WI38 (cell line): Measurements from ENCODE around the gene NPY4R2.
"Not testable (repeated sequence)": the region's sequence is repeated elsewhere in the genome, so short reads cannot be mapped to it uniquely, and the experiment has no call there.

ENCODE experiments used
- H3K4me3 ChIP-seq: 2 replicates; pipeline ENCODE4 v1.5.1; 2011; ENCODE audit warnings: low read depth, mild to moderate bottlenecking, control low read depth, low read length

NPY4R2 gene

GRCh38 chr10:47918475-47918874, at the start of gene NPY4R2:
NPY4R2 (plus strand) TSS chr10:47918662; CDS start chr10:47921988, 3,326 bp downstream.
- not testable (repeated sequence) for H3K4me3 ChIP-seq

GRCh38 chr10:47870887-47871286, 47.6 kb upstream of the NPY4R2 start:
- H3K4me3 ChIP-seq = not testable (repeated sequence)

- not testable (repeated sequence) for H3K4me3 ChIP-seq
These were observed 46.8 kb upstream of the NPY4R2 start for GRCh38 chr10:47871485-47872180.

- not testable (repeated sequence) for H3K4me3 ChIP-seq
These were observed 46.2 kb upstream of the NPY4R2 start for GRCh38 chr10:47872236-47872635.

GRCh38 chr10:47884239-47884638, 34.2 kb upstream of the NPY4R2 start:
- not testable (repeated sequence) for H3K4me3 ChIP-seq

GRCh38 chr10:47884934-47885333, 33.5 kb upstream of the NPY4R2 start:
- H3K4me3 ChIP-seq = not testable (repeated sequence)

- not testable (repeated sequence) for H3K4me3 ChIP-seq
These were observed 32.1 kb upstream of the NPY4R2 start for GRCh38 chr10:47886356-47886755.

- not testable (repeated sequence) for H3K4me3 ChIP-seq
These were observed 31.6 kb upstream of the NPY4R2 start for GRCh38 chr10:47886827-47887226.

- H3K4me3 ChIP-seq = not testable (repeated sequence)
These were observed 27.7 kb upstream of the NPY4R2 start for GRCh38 chr10:47890737-47891136.

GRCh38 chr10:47892494-47893261, 25.8 kb upstream of the NPY4R2 start:
- H3K4me3 ChIP-seq = not testable (repeated sequence)

- H3K4me3 ChIP-seq = not testable (repeated sequence)
These were observed 23.9 kb upstream of the NPY4R2 start for GRCh38 chr10:47894571-47894970.

GRCh38 chr10:47897813-47898212, 20.6 kb upstream of the NPY4R2 start:
- not testable (repeated sequence) for H3K4me3 ChIP-seq

GRCh38 chr10:47909333-47909732, 9.1 kb upstream of the NPY4R2 start:
- not testable (repeated sequence) for H3K4me3 ChIP-seq

GRCh38 chr10:47910486-47910885, 8.0 kb upstream of the NPY4R2 start:
- not testable (repeated sequence) for H3K4me3 ChIP-seq

GRCh38 chr10:47914052-47914451, 4.4 kb upstream of the NPY4R2 start:
- H3K4me3 ChIP-seq = not testable (repeated sequence)

- not testable (repeated sequence) for H3K4me3 ChIP-seq
These were observed 2.5 kb upstream of the NPY4R2 start for GRCh38 chr10:47915849-47916548.

GRCh38 chr10:47920610-47921009, 2.1 kb downstream of the NPY4R2 start:
- not testable (repeated sequence) for H3K4me3 ChIP-seq

- H3K4me3 ChIP-seq = not testable (repeated sequence)
These were observed 4.0 kb downstream of the NPY4R2 start for GRCh38 chr10:47922503-47922902.

GRCh38 chr10:47924628-47925027, 6.2 kb downstream of the NPY4R2 start:
- not testable (repeated sequence) for H3K4me3 ChIP-seq

GRCh38 chr10:47927147-47927916, 8.9 kb downstream of the NPY4R2 start:
- H3K4me3 ChIP-seq = not testable (repeated sequence)

- H3K4me3 ChIP-seq = not testable (repeated sequence)
These were observed 9.8 kb downstream of the NPY4R2 start for GRCh38 chr10:47928225-47928624.
